Upper lobe of left lung (tissue), 4 donors: ENCODE measurements around the gene DCAF15.

Experiments
- CTCF ChIP-seq, 6 experiments: fragments of 450-650 bp in 4 of 6; fragments of 200-600 bp in 2 of 6; sonication (generic) in 2 of 6; IDR thresholded peaks; one replicate each; pipeline ENCODE4 v1.5.1; 2016 to 2019; ENCODE audit warnings: antibody characterized with exemption in 6 of 6
- POLR2A ChIP-seq, 4 donors: fragments of 450-650 bp; IDR thresholded peaks; one replicate each; pipeline ENCODE4 v1.5.1; 2016 to 2017; ENCODE audit warnings: antibody characterized with exemption in 4 of 4, mild to moderate bottlenecking in 2 of 4

DNA sequence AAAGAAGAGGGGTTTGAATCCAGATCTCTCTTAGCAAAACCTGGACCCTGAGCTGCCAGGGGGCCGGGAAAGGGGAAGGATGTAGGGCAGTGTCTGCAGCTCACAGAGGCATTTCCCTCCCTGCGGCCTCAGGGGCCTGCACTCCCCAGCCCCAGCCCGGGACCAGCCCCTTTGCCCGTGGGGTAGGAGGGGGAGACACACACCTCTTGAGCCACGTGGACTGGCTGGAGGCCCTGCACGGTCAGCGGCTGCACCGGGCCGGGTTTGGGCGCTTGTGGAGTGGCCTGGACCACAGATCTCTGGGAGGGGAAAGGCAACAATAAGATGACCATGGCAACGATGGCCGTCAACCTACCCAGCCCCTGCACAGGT is 26.9 kb downstream of the DCAF15 start:
- TF ChIP-seq CTCF (IDR thresholded peaks at IDR 0.05) (no peak), POLR2A (IDR thresholded peaks at IDR 0.05) (no peak)
